Measurements from ENCODE around the gene TMEFF1.

TMEFF1 gene, protein sequence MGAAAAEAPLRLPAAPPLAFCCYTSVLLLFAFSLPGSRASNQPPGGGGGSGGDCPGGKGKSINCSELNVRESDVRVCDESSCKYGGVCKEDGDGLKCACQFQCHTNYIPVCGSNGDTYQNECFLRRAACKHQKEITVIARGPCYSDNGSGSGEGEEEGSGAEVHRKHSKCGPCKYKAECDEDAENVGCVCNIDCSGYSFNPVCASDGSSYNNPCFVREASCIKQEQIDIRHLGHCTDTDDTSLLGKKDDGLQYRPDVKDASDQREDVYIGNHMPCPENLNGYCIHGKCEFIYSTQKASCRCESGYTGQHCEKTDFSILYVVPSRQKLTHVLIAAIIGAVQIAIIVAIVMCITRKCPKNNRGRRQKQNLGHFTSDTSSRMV

DNA sequence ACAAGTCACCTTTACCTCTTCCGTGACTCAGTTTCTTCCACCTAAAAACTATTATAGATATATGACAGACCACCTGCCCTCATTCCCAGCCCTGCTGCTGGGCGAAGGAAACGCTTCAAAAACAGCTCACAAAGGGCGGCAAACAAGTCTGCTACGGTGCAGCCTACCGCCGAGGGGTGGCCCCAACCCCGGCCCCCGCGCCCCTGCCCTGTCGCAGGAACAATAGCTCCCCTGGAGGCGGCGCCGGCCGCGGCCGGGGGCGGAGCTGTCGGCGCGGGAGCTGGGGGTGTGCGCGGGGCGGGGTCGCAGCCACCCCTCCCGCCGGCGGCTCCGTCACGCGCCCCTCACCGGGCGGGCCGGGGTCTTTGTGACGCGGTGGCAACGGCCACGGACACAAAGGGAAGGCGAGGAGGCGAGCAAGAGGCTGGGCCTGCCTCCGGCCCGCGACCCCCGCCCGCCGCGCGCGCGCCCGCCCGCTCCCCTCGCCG, at the start of gene TMEFF1:
Gene TMEFF1, plus strand, starts transcription at position 362 of the 488 bp plus-strand sequence. CDS start 396 bp downstream, outside the sequence.
- TF ChIP-seq, protein P1, sequence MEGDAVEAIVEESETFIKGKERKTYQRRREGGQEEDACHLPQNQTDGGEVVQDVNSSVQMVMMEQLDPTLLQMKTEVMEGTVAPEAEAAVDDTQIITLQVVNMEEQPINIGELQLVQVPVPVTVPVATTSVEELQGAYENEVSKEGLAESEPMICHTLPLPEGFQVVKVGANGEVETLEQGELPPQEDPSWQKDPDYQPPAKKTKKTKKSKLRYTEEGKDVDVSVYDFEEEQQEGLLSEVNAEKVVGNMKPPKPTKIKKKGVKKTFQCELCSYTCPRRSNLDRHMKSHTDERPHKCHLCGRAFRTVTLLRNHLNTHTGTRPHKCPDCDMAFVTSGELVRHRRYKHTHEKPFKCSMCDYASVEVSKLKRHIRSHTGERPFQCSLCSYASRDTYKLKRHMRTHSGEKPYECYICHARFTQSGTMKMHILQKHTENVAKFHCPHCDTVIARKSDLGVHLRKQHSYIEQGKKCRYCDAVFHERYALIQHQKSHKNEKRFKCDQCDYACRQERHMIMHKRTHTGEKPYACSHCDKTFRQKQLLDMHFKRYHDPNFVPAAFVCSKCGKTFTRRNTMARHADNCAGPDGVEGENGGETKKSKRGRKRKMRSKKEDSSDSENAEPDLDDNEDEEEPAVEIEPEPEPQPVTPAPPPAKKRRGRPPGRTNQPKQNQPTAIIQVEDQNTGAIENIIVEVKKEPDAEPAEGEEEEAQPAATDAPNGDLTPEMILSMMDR (IDR thresholded peaks at IDR 0.05; ENCODE audit: control insufficient read depth, insufficient read depth, low read depth, low read length, missing control alignments), result no peak
- peak within 1 kb of the TSS; percentile 73 for H3K4me3 ChIP-seq (ENCODE audit: control insufficient read depth, low read depth, low read length)
- DNase-seq (ENCODE audit: low read depth), result no peak

DNA sequence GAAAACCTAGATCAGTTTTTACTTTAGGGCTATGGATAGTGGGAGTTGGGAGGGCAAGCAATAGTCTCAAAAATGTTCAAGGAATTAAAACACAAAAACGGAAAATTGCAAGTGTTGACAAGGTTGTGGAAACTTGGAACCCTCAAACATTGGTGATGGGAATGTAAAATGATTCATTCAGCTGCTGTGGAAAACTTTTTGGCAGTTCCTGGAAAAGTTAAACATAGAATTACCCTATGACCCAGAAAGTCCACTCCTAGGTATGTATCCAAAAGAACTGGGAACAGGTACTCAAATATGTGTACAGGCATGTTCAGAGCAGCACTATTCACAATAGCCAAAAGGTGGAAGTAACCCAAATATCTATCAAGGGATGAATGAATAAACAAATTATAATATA, 47.2 kb upstream of the TMEFF1 start:
- TF ChIP-seq, protein P1 (IDR thresholded peaks at IDR 0.05; ENCODE audit: control insufficient read depth, insufficient read depth, low read depth, low read length, missing control alignments), result no peak
- H3K4me3 ChIP-seq (ENCODE audit: control insufficient read depth, low read depth, low read length), result no peak overlapping the region
- DNase-seq (ENCODE audit: low read depth), result no peak

DNA sequence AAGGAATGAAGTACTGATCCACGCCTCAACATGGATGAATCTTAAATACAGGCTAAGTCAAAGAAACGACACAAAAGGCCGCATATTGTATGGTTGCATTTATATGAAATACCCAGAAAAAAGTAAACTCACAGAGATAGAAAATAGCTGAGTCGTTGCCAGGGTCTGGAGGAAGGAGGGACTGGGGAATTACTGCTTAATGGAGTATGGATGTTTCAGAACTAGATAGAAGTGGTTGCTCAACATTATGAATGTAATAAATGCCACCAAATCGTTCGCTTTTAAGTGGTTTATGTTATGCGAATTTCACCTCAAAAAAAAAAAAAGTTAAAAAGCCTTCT, 46.8 kb upstream of the TMEFF1 start:
- DNase-seq (ENCODE audit: low read depth), result no peak
- TF ChIP-seq, protein P1 (IDR thresholded peaks at IDR 0.05; ENCODE audit: control insufficient read depth, insufficient read depth, low read depth, low read length, missing control alignments), result no peak
- peak overlapping the region; percentile 59 for H3K4me3 ChIP-seq (ENCODE audit: control insufficient read depth, low read depth, low read length)

DNA sequence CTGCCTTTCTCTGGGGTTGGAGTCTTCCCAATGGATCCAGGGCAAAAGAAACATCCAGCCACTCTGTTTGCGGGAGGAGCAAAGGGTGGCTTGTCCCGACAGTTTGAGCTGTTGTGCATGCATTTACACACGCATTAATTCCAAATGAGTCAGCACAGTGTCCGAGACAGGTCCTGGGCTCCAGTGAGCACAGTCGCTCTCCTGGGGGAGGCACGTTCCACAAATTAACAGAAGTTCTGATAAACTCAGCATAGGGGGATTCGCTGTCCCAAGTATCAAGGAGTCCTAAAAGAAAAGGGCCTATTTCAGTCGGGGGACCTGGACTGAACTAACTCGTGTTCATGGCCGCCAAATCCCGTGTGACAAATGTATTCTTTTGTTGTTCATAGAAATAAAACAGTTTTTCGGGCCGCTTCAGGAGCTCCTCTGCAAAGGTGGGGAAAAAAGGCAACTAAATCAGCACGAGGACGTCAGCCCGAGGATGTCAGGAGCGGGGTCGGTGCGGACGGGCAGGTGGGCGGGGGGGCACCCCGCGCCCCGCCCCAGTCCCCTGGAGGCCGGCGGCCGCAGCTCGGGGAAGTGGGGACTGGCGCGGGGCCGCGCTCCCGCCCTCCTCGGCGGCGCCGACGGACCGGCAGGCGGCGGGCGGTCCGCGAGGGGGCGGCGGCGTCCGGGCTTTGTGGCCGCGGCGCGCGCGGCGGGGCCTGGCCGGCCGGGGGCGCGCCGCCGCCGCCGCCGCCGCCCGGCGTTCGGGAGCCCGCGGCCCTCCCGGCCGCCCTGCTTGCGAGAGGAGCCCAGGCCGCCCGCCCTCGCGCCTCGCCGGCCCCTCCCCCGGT, 46.2 kb upstream of the TMEFF1 start, which contains the start of gene MSANTD3:
Gene MSANTD3, plus strand, starts transcription at position 614 of the 836 bp plus-strand sequence. CDS start 14,796 bp downstream, outside the sequence.
- DNase-seq (ENCODE audit: low read depth), result no peak
- H3K4me3 ChIP-seq (ENCODE audit: control insufficient read depth, low read depth, low read length), result peak within 1 kb of the TSS; percentile 87

DNA sequence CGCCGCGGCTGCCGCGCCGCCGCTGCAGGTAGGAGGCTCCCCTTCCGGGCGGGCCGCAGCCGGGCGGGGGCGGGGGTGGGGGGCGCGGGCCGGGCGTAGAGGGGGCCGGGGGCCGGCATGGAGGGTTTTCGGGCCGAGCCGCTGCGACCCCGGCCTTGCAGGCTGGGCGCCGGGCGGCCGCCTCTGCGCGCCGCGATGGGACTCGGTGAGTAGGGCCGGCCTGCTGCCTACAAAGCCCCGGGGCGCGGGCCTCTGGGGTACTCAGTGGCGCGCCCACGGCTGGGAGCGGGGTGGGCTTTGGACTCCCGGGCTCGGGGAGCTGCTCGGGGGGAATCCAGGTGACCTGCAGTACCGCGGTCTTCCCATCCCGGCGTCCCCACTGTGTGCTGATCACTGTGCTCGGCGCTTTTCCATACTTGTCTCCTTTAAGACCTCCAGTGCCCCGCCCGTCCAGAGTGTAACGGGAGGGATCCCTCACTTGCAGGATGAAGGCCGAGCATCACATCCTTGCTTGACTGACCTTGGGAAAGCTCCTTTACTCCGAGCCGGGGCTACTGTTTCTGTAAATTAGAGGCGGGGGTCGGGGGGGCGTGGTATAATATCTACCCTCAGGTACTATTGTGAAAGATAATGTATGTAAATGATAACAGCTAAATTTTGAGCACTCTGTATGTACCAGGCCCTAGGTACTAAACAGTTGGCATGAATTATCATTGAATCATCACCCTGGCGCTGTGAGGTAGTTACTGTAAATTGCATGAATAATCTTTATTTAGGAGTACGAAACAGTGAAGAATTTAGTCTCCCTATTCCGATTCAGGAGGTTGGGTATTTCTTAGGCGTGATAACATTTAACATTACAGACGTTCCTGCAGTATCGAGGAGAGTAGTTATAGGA, 45.3 kb upstream of the TMEFF1 start:
- peak overlapping the region; percentile 87 for H3K4me3 ChIP-seq (ENCODE audit: control insufficient read depth, low read depth, low read length)
- TF ChIP-seq, protein P1 (IDR thresholded peaks at IDR 0.05; ENCODE audit: control insufficient read depth, insufficient read depth, low read depth, low read length, missing control alignments), result no peak
- DNase-seq (ENCODE audit: low read depth), result no peak

More for the DNA sequence above, 46.2 kb upstream of the TMEFF1 start, which contains the start of gene MSANTD3:
- TF ChIP-seq, protein P1 (IDR thresholded peaks at IDR 0.05; ENCODE audit: control insufficient read depth, insufficient read depth, low read depth, low read length, missing control alignments), result no peak
